HL-60 (cell line): ENCODE results near the gene RTN4RL1.

ENCODE experiments used
- DNase-seq, 2 experiments: peaks; one replicate each; pipeline ENCODE4 v3.0.0-alpha.2; 2010 to 2020; ENCODE audit warnings: low read depth in 1 of 2, low spot score in 1 of 2
- H3K27ac ChIP-seq: fragments of 250-450 bp; sonication (Bioruptor Pico); replicated peaks from 2 replicates; pipeline ENCODE4 v1.5.1; 2020; ENCODE audit warnings: mild to moderate bottlenecking, moderate library complexity
- H3K27me3 ChIP-seq: fragments of 250-450 bp; sonication (Bioruptor Pico); 2 replicates; pipeline ENCODE4 v1.5.1; 2021; ENCODE audit warnings: mild to moderate bottlenecking, moderate library complexity; ENCODE audit not compliant: insufficient read depth, poor library complexity, severe bottlenecking
- H3K4me3 ChIP-seq: replicated peaks from 2 replicates; pipeline ENCODE4 v1.5.1; 2011; ENCODE audit warnings: mild to moderate bottlenecking, control low read depth, low read length; ENCODE audit not compliant: insufficient read depth
- CTCF ChIP-seq: IDR thresholded peaks from one replicate; pipeline ENCODE4 v1.5.1; 2011; ENCODE audit warnings: low read length, control low read depth, inconsistent platforms; ENCODE audit not compliant: insufficient read depth
- GABPA ChIP-seq: IDR thresholded peaks from 2 replicates; pipeline ENCODE4 v1.6.1; 2012; ENCODE audit warnings: low read depth
- POLR2AphosphoS5 ChIP-seq: IDR thresholded peaks from 2 replicates; pipeline ENCODE4 v1.6.1; 2012; ENCODE audit warnings: low read depth
- REST ChIP-seq: IDR thresholded peaks from 2 replicates; pipeline ENCODE4 v1.6.1; 2012; ENCODE audit warnings: low read depth; ENCODE audit not compliant: insufficient replicate concordance
- SPI1 ChIP-seq: IDR thresholded peaks from 2 replicates; pipeline ENCODE4 v1.6.1; 2012; ENCODE audit warnings: low read depth, mild to moderate bottlenecking, borderline replicate concordance

Gene RTN4RL1

GRCh38 chr17:2056206-2057174 lies 31.4 kb upstream of the RTN4RL1 start:
- TF ChIP-seq POLR2AphosphoS5 (no peak), SPI1 (peak; percentile 53; the same call in 1 of the 2 replicates)
- peak overlapping the region; percentile 49 for H3K4me3 ChIP-seq
- DNase-seq = no peak
- H3K27me3 ChIP-seq = peaks cover 12% of the 10 kb centered on the region
- no peak overlapping the region for H3K27ac ChIP-seq

- no peak for DNase-seq
- Histone ChIP-seq H3K4me3 (peak overlapping the region; percentile 49), H3K27me3 (peaks cover 12% of the 10 kb centered on the region), H3K27ac (no peak overlapping the region)
- TF ChIP-seq POLR2AphosphoS5 (no peak), CTCF (no peak), GABPA (no peak), SPI1 (no peak), REST (no peak)
Observed at GRCh38 chr17:2055292-2056205, 30.4 kb upstream of the RTN4RL1 start.

- Histone ChIP-seq H3K27me3 (peaks cover 12% of the 10 kb centered on the region), H3K27ac (no peak within 1 kb of the TSS), H3K4me3 (peak within 1 kb of the TSS; percentile 49)
- no peak for DNase-seq
- TF ChIP-seq CTCF = peak; percentile 34
- no peak for TF ChIP-seq REST
Observed at GRCh38 chr17:2054512-2055291, 29.6 kb upstream of the RTN4RL1 start, which contains the start of gene HIC1. Gene HIC1 (plus strand): TSS chr17:2055103. CDS start chr17:2056691, 1,588 bp downstream.
